Endothelial cell of umbilical vein (primary cell): ENCODE measurements around the gene KLF16.

Source experiments
- EZH2 ChIP-seq: IDR thresholded peaks from 2 replicates; pipeline ENCODE4 v1.6.1; 2012; ENCODE audit warnings: borderline replicate concordance, low read depth, mild to moderate bottlenecking, moderate library complexity, low read length, inconsistent platforms; ENCODE audit not compliant: severe bottlenecking
- FOS ChIP-seq: IDR thresholded peaks from 2 replicates; pipeline ENCODE4 v1.6.1; 2011; ENCODE audit warnings: mild to moderate bottlenecking, low read length, moderate library complexity, borderline replicate concordance; ENCODE audit not compliant: insufficient read depth
- JUN ChIP-seq: IDR thresholded peaks from 2 replicates; pipeline ENCODE4 v1.6.1; 2011; ENCODE audit warnings: borderline replicate concordance, low read depth; ENCODE audit not compliant: insufficient read length, insufficient read depth
- MAX ChIP-seq: IDR thresholded peaks from 2 replicates; pipeline ENCODE4 v1.6.1; 2011; ENCODE audit not compliant: insufficient read depth, insufficient read length
- MYC ChIP-seq: IDR thresholded peaks from one replicate; pipeline ENCODE4 v1.6.1; 2011; ENCODE audit warnings: mild to moderate bottlenecking, low read depth, low read length
- POLR2A ChIP-seq: IDR thresholded peaks from 2 replicates; pipeline ENCODE4 v1.6.1; 2012; ENCODE audit warnings: low read depth, mild to moderate bottlenecking, control low read depth, low read length
- POLR2AphosphoS5 ChIP-seq: IDR thresholded peaks from 2 replicates; pipeline ENCODE4 v1.6.1; 2012; ENCODE audit warnings: low read depth, mild to moderate bottlenecking, control low read depth, low read length, moderate library complexity; ENCODE audit not compliant: insufficient read depth
- TF ChIP-seq, protein P1 (sequence below), 2 donors: IDR thresholded peaks; 1 replicate in 1 of 2; 2 replicates in 1 of 2; pipeline ENCODE4 v1.5.1; 2011; ENCODE audit warnings: low read length in 2 of 2, mild to moderate bottlenecking in 2 of 2, moderate library complexity in 2 of 2, control low read depth in 1 of 2, inconsistent platforms in 1 of 2, low read depth in 1 of 2; ENCODE audit not compliant: insufficient read depth in 1 of 2; ENCODE audit errors: extremely low read depth in 1 of 2

DNA sequence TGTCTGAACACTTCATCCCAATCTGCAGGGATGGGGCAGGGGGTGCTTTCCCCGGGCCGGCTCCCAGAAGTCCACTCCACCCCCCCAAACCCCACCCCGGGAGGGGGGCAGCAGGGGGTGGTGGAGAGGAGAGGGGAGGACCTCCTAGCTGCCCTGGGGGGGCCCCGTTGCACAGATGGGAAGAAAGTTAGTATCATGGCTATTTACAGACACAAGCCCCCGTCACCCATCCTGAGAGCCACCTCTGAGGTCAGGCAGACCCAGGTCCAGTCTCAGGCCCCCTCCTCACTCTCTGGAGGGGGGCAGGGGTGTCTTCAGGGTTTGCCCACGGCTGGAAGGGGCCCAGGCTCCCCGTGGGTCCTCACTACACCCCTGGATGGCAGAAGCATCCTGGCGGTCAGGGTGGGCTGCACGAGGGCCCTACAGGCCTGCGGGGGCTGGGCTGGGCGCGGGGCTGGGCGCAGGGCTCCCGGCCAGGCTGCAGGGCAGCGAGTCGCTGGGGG lies 9.3 kb downstream of the KLF16 start:
- TF ChIP-seq POLR2A, result no peak
- TF ChIP-seq, protein P1, sequence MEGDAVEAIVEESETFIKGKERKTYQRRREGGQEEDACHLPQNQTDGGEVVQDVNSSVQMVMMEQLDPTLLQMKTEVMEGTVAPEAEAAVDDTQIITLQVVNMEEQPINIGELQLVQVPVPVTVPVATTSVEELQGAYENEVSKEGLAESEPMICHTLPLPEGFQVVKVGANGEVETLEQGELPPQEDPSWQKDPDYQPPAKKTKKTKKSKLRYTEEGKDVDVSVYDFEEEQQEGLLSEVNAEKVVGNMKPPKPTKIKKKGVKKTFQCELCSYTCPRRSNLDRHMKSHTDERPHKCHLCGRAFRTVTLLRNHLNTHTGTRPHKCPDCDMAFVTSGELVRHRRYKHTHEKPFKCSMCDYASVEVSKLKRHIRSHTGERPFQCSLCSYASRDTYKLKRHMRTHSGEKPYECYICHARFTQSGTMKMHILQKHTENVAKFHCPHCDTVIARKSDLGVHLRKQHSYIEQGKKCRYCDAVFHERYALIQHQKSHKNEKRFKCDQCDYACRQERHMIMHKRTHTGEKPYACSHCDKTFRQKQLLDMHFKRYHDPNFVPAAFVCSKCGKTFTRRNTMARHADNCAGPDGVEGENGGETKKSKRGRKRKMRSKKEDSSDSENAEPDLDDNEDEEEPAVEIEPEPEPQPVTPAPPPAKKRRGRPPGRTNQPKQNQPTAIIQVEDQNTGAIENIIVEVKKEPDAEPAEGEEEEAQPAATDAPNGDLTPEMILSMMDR (IDR thresholded peaks at IDR 0.05; ENCODE audit: extremely low read depth in 1 of 2, insufficient read depth in 1 of 2, low read depth in 1 of 2, low read length in 2 of 2), result no peak
- TF ChIP-seq POLR2AphosphoS5, result no peak
- TF ChIP-seq EZH2, result no peak
- no peak for TF ChIP-seq MAX
- TF ChIP-seq FOS, result no peak
- no peak for TF ChIP-seq JUN
- TF ChIP-seq MYC, result no peak
